ENCODE data around the gene ZFYVE16. TPM values are rescaled to one million over a fixed set of nuclear protein-coding genes. Genes with fewer than 3 reads are reported as not detected.

Gene ZFYVE16
- total and polyA plus RNA-seq, 4 donors = 6.0 to 26.3 (median 11.6) TPM

- WGBS = 85% methylated on average over 8 of the region's 8 CpGs
- Histone ChIP-seq H3K27ac (ENCODE audit: low read depth in 1 of 2, low read length in 2 of 2) (no peak overlapping the region), H3K4me1 (ENCODE audit: control insufficient read depth in 4 of 4, insufficient read depth in 4 of 4, low read length in 3 of 4) (no peaks in the 10 kb centered on the region), H3K9ac (ENCODE audit: low read depth in 1 of 2, low read length in 2 of 2) (no peak overlapping the region), H3K36me3 (ENCODE audit: control insufficient read depth in 4 of 4, insufficient read depth in 3 of 4, low read depth in 1 of 4, low read length in 3 of 4) (no peaks in the 10 kb centered on the region), H3K4me3 (ENCODE audit: low read depth in 1 of 3, low read length in 3 of 3) (no peak overlapping the region), H3K27me3 (ENCODE audit: control insufficient read depth in 4 of 4, insufficient read depth in 4 of 4, low read length in 3 of 4) (no peaks in the 10 kb centered on the region), H3K9me3 (ENCODE audit: control insufficient read depth in 4 of 4, low read length in 3 of 4) (no peaks in the 10 kb centered on the region)
- TF ChIP-seq ATF3 (IDR thresholded peaks at IDR 0.05) (no peak), FOXA2 (IDR thresholded peaks at IDR 0.05) (no peak), RAD21 (IDR thresholded peaks at IDR 0.05) (no peak), RXRA (IDR thresholded peaks at IDR 0.05) (no peak), EGR1 (IDR thresholded peaks at IDR 0.05; ENCODE audit: low read depth in 2 of 2) (no peak), SP1 (IDR thresholded peaks at IDR 0.05) (no peak), YY1 (IDR thresholded peaks at IDR 0.05) (no peak), REST (IDR thresholded peaks at IDR 0.05) (no peak)
- no peak for DNase-seq (ENCODE audit: low spot score)
Measured at GRCh38 chr5:80369521-80369920, 38.3 kb upstream of the ZFYVE16 start.

GRCh38 chr5:80370390-80370789 lies 37.5 kb upstream of the ZFYVE16 start:
- H3K9me3 ChIP-seq (ENCODE audit: control insufficient read depth in 4 of 4, low read length in 3 of 4) = no peaks in the 10 kb centered on the region
- no peak overlapping the region for H3K4me3 ChIP-seq (ENCODE audit: low read depth in 1 of 3, low read length in 3 of 3)
- H3K36me3 ChIP-seq (ENCODE audit: control insufficient read depth in 4 of 4, insufficient read depth in 3 of 4, low read depth in 1 of 4, low read length in 3 of 4) = no peaks in the 10 kb centered on the region
- DNase-seq (ENCODE audit: low spot score) = no peak
- H3K27ac ChIP-seq (ENCODE audit: low read depth in 1 of 2, low read length in 2 of 2) = no peak overlapping the region
- TF ChIP-seq RAD21 (IDR thresholded peaks at IDR 0.05) (no peak), FOXA1 (IDR thresholded peaks at IDR 0.05) (no peak), GABPA (IDR thresholded peaks at IDR 0.05 in 1 of 2, conservative IDR thresholded peaks at IDR 0.05 in 1 of 2) (no peak), ZBTB33 (IDR thresholded peaks at IDR 0.05) (no peak), REST (IDR thresholded peaks at IDR 0.05) (no peak), RXRA (IDR thresholded peaks at IDR 0.05) (peak in 1 of 2 donors; percentile 34)
- H3K9ac ChIP-seq (ENCODE audit: low read depth in 1 of 2, low read length in 2 of 2) = no peak overlapping the region
- H3K27me3 ChIP-seq (ENCODE audit: control insufficient read depth in 4 of 4, insufficient read depth in 4 of 4, low read length in 3 of 4) = no peaks in the 10 kb centered on the region
- 65% methylated on average over 1 of the region's 1 CpG for WGBS
- no peaks in the 10 kb centered on the region for H3K4me1 ChIP-seq (ENCODE audit: control insufficient read depth in 4 of 4, insufficient read depth in 4 of 4, low read length in 3 of 4)

All from liver (tissue), 9 donors.